GM12872 (cell line): Measurements from ENCODE around the gene TMEM79.

ENCODE experiments used
- TF ChIP-seq, protein P1 (sequence below): IDR thresholded peaks from 3 replicates; pipeline ENCODE4 v1.5.1; 2011; ENCODE audit warnings: low read depth, mild to moderate bottlenecking, low read length, moderate library complexity; ENCODE audit not compliant: insufficient read depth

The TMEM79 gene

DNA sequence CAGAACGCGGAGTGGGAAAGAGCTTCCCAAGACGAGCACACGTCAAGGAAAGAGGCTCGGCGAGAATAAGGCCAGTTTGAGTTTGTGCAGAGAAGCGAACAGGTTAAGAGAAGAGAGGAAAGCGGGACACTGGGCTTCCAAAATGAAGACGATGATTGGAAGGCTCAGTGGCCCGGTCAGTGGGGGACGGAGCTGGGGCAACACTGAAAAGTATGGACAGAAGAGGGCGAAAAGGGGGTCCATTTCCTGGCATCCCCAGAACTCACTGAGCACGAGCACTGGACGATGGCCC, 53.7 kb downstream of the TMEM79 start:
- TF ChIP-seq, protein P1, sequence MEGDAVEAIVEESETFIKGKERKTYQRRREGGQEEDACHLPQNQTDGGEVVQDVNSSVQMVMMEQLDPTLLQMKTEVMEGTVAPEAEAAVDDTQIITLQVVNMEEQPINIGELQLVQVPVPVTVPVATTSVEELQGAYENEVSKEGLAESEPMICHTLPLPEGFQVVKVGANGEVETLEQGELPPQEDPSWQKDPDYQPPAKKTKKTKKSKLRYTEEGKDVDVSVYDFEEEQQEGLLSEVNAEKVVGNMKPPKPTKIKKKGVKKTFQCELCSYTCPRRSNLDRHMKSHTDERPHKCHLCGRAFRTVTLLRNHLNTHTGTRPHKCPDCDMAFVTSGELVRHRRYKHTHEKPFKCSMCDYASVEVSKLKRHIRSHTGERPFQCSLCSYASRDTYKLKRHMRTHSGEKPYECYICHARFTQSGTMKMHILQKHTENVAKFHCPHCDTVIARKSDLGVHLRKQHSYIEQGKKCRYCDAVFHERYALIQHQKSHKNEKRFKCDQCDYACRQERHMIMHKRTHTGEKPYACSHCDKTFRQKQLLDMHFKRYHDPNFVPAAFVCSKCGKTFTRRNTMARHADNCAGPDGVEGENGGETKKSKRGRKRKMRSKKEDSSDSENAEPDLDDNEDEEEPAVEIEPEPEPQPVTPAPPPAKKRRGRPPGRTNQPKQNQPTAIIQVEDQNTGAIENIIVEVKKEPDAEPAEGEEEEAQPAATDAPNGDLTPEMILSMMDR = no peak

DNA sequence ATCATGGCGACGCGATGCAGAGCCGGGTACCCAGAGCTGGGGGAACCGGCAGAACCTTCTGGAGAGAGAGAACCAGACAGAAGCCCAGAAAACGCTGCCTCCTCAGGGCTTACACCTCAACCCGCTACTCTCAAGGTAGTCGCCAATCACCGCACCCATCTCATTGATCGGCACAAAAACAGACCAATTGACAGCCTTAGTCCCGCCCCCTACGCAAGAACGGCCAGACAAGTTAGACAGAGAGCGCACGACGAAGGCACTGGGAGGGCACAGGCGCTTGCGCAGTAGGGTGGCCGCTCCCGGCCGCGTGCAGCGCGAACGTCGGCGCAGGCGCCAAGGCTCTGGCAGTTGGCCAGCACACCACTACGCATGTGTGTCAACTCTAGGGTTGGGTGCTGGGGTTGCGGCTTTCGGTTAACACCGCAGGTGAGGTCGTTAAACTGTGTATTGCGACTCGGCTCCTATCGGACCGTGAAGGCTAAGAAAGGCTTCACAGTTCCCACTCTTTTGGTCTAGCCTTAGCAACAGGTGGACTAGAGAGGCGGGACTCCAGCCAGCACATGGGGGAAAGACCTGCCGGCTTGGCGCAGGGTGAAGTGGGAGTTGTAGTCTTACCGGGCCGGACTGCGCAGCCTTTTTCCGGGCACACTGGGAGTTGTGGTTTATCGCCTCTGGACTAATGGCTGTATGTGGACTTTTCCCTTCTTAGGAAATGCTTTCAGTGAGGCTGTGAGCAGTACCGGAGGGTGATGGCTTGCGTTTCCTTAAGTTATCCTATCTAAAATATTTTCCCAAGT, 54.3 kb downstream of the TMEM79 start, which contains the start of the genes CCT3 and TSACC:
TSS of gene CCT3 (minus strand) at position 113 of the 797 bp plus-strand sequence. CDS start at position 5, 108 bp downstream.
TSS of gene TSACC (plus strand) at position 347 of the 797 bp plus-strand sequence. CDS start 1,232 bp downstream, outside the sequence.
- TF ChIP-seq, protein P1 = no peak
